HK-2 (cell line): ENCODE measurements around the gene SHROOM3.

Experiments used
- DNase-seq: peaks from one replicate; pipeline ENCODE4 v3.0.0-alpha.2; 2018; ENCODE audit not compliant: unreplicated experiment

SHROOM3 gene

GRCh38 chr4:76569706-76570105 lies 134.7 kb downstream of the SHROOM3 start:
- DNase-seq = no peak

- peak; percentile 38 for DNase-seq
Measured at GRCh38 chr4:76570141-76570973, 135.3 kb downstream of the SHROOM3 start.

GRCh38 chr4:76571274-76571673 lies 136.2 kb downstream of the SHROOM3 start:
- no peak for DNase-seq

- no peak for DNase-seq
Measured at GRCh38 chr4:76572224-76572623, 137.2 kb downstream of the SHROOM3 start.

- no peak for DNase-seq
Measured at GRCh38 chr4:76576824-76577223, 141.8 kb downstream of the SHROOM3 start.

GRCh38 chr4:76578002-76578560 lies 143.1 kb downstream of the SHROOM3 start:
- DNase-seq = no peak

- no peak for DNase-seq
Measured at GRCh38 chr4:76579596-76580375, 144.8 kb downstream of the SHROOM3 start.

GRCh38 chr4:76581077-76581962 lies 146.3 kb downstream of the SHROOM3 start:
- DNase-seq = no peak

GRCh38 chr4:76582074-76582816 lies 147.2 kb downstream of the SHROOM3 start:
- no peak for DNase-seq

- DNase-seq = no peak
Measured at GRCh38 chr4:76582817-76583087, 147.7 kb downstream of the SHROOM3 start.

- DNase-seq = no peak
Measured at GRCh38 chr4:76584241-76585152, 149.5 kb downstream of the SHROOM3 start.

- no peak for DNase-seq
Measured at GRCh38 chr4:76585272-76585671, 150.2 kb downstream of the SHROOM3 start.

GRCh38 chr4:76585897-76586360 lies 150.9 kb downstream of the SHROOM3 start:
- peak; percentile 76 for DNase-seq

- no peak for DNase-seq
Measured at GRCh38 chr4:76588274-76588673, 153.2 kb downstream of the SHROOM3 start.

GRCh38 chr4:76589402-76589801 lies 154.4 kb downstream of the SHROOM3 start:
- peak; percentile 22 for DNase-seq

GRCh38 chr4:76589872-76590797 lies 155.1 kb downstream of the SHROOM3 start:
- DNase-seq = peak; percentile 89

- DNase-seq = no peak
Measured at GRCh38 chr4:76590798-76591281, 155.8 kb downstream of the SHROOM3 start.

- DNase-seq = no peak
Measured at GRCh38 chr4:76591992-76592391, 157.0 kb downstream of the SHROOM3 start.

- no peak for DNase-seq
Measured at GRCh38 chr4:76592460-76592859, 157.4 kb downstream of the SHROOM3 start.
